Lower lobe of right lung (tissue), 2 donors: ENCODE data around the gene PHF20. TPM values are rescaled to one million over a fixed set of nuclear protein-coding genes. Genes with fewer than 3 reads are reported as not detected.
"Not testable (repeated sequence)": the region's sequence is repeated elsewhere in the genome, so short reads cannot be mapped to it uniquely, and the experiment has no call there.

Experiments
- ATAC-seq, 2 donors: fragments of 200-7000 bp; cut with Tn5 transposase; one replicate each; pipeline ENCODE4 v1.9.1; 2020 to 2022; ENCODE audit warnings: mild to moderate bottlenecking in 2 of 2, moderate library complexity in 2 of 2
- DNase-seq: peaks from one replicate; pipeline ENCODE4 v3.0.0-alpha.2; 2020
- H3K27ac ChIP-seq: fragments of 200-600 bp; one replicate; pipeline ENCODE4 v1.8.0; 2022
- H3K27me3 ChIP-seq: fragments of 200-600 bp; one replicate; pipeline ENCODE4 v1.8.0; 2022; ENCODE audit warnings: low read depth
- H3K36me3 ChIP-seq: fragments of 200-600 bp; one replicate; pipeline ENCODE4 v1.8.0; 2022; ENCODE audit warnings: mild to moderate bottlenecking
- H3K4me1 ChIP-seq: fragments of 200-600 bp; one replicate; pipeline ENCODE4 v1.8.0; 2022
- H3K4me3 ChIP-seq: fragments of 200-600 bp; one replicate; pipeline ENCODE4 v1.8.0; 2022; ENCODE audit warnings: mild to moderate bottlenecking
- H3K9me3 ChIP-seq: fragments of 200-600 bp; one replicate; pipeline ENCODE4 v1.8.0; 2022
- CTCF ChIP-seq: fragments of 200-600 bp; IDR thresholded peaks from one replicate; pipeline ENCODE4 v1.8.0; 2022; ENCODE audit warnings: antibody characterized with exemption, mild to moderate bottlenecking
- intact Hi-C: fragments of 100-400 bp; cut with DNase I; formaldehyde crosslinking; loops from one replicate; pipeline ENCODE4 v1.11.0; 2022
- total RNA-seq: library from RNA; stranded (reverse); fragmentation: NEBNext Ultra II Directional; extraction: Animal tissue kit (Norgen Biotek cat#: 25700); gene quantifications from one replicate; pipeline ENCODE4 v1.2.1, GENCODE V29; 2021
- donor health status: DM: no; HTN: yes; CAD: no; lungs with severe emphysema.

PHF20 gene
- total RNA-seq, 1 donor from 2014 or later, result 47.9 TPM

DNA sequence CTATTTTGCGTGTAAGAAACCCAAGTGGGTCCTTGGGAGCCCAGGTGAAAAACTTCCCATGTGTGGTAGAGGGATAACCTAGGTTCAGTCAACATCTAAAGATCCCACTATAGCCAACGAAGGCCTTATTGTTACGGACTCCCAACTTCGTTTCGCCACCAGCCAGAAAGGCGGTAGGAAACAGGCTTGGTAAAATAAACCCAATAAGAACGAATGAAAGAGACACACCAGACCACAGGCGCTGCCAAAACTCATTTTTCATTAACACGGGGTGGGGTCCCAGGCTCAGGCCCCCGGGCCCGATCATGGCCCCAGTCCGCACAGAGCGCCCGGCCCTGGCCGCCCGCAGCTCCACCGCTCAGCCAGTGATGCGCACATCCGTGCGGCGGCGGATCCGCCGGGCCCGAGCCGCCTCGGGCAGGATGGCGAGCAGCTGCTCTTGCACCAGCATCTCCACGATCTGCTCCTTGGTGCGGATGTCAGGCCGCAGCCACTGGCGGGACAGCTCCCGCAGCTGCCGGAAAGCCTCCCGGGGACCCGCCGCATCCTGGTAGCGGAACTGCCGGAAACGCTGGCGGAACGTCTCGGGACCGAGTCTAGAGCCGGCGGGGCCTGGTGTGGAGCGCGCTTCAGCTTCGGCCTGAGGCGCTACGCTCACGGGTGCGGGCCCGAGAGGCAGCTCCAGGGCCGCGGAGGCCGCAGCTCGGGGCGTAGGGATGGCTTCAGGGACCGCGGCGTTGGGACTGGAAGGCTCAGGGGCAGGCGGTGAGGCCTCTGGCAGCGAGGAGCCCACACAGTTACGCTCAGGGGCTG is 181.8 kb downstream of the PHF20 start:
- ATAC-seq, result peak; percentile 70
- Histone ChIP-seq H3K4me1 (peaks cover 26% of the 10 kb centered on the region), H3K27ac (peak overlapping the region; percentile 98), H3K36me3 (peaks cover 15% of the 10 kb centered on the region), H3K27me3 (no peaks in the 10 kb centered on the region), H3K4me3 (peak overlapping the region; percentile 91), H3K9me3 (no peaks in the 10 kb centered on the region)
- TF ChIP-seq CTCF, result no peak
- intact Hi-C loops, result no loop called here
- DNase-seq, result peak; percentile 76

GRCh38 chr20:35954200-35954906 is 182.5 kb downstream of the PHF20 start, which contains the start of gene SCAND1:
Gene SCAND1 (minus strand): TSS chr20:35954502. CDS start chr20:35954284, 218 bp downstream.
- peak; percentile 98 for TF ChIP-seq CTCF
- ATAC-seq, result peak; percentile 96 to 97

GRCh38 chr20:35954907-35955251 is 183.1 kb downstream of the PHF20 start:
- ATAC-seq (peak; percentile 2 to 14), DNase-seq (no peak)
- H3K27me3 ChIP-seq, result no peaks in the 10 kb centered on the region
- H3K27ac ChIP-seq, result peak overlapping the region; percentile 98
- H3K36me3 ChIP-seq, result peaks cover 7% of the 10 kb centered on the region
- H3K4me1 ChIP-seq, result peaks cover 26% of the 10 kb centered on the region
- TF ChIP-seq CTCF, result no peak
- H3K4me3 ChIP-seq, result peak overlapping the region; percentile 91
- intact Hi-C loops, result no loop called here
- H3K9me3 ChIP-seq, result no peaks in the 10 kb centered on the region

More at GRCh38 chr20:35954200-35954906, 182.5 kb downstream of the PHF20 start, which contains the start of gene SCAND1:
- Histone ChIP-seq H3K4me1 (peaks cover 26% of the 10 kb centered on the region), H3K27ac (peak within 1 kb of the TSS; percentile 98), H3K36me3 (peaks cover 8% of the 10 kb centered on the region), H3K27me3 (no peaks in the 10 kb centered on the region), H3K9me3 (no peaks in the 10 kb centered on the region), H3K4me3 (peak within 1 kb of the TSS; percentile 91)
- intact Hi-C loops, result no loop called here
- DNase-seq, result peak; percentile 97

DNA sequence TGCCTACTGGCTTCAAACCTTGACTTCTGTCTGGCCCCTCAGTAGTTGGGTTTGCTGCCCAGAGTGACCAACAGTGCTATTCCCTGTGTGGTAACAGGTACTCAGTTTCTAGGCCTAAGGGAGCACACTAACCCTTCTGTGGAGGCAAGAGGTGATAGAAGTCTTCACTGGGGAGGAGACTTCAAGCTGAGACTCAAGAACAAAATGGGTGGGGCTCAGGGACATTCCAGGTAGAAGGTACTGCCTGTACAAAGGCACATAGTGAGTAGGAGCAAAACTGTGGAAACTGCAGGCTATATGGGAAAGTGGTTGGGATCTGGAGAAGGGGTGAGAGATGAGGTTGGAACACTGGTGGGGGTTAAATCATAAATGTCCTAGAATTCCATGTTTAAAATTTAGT is 184.8 kb downstream of the PHF20 start:
- no peak for TF ChIP-seq CTCF
- no peaks in the 10 kb centered on the region for H3K27me3 ChIP-seq
- no peak overlapping the region for H3K27ac ChIP-seq
- DNase-seq (no peak), ATAC-seq (no peak)
- intact Hi-C loops, result no loop called here
- peaks cover 7% of the 10 kb centered on the region for H3K36me3 ChIP-seq
- peaks cover 26% of the 10 kb centered on the region for H3K4me1 ChIP-seq
- no peaks in the 10 kb centered on the region for H3K9me3 ChIP-seq
- no peak overlapping the region for H3K4me3 ChIP-seq

DNA sequence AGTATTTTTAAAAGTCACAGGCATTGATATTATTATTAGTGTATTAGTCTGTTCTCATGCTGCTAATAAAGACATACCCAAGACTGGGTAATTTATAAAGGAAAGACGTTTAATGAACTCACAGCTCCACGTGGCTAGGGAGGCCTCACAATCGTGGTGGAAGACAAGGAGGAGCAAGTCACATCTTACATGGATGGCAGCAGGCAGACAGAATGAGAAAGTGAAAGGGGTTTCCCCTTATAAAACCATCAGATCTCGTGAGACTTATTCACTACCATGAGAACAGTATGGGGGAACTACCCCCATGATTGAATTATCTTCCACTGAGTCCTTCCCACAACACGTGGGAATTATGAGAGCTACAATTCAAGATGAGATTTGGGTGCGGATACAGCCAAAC is 187.5 kb downstream of the PHF20 start:
- H3K4me3 ChIP-seq, H3K4me1 ChIP-seq, intact Hi-C loops, DNase-seq, ATAC-seq, H3K27me3 ChIP-seq, H3K9me3 ChIP-seq, H3K36me3 ChIP-seq, H3K27ac ChIP-seq: not testable (repeated sequence)

DNA sequence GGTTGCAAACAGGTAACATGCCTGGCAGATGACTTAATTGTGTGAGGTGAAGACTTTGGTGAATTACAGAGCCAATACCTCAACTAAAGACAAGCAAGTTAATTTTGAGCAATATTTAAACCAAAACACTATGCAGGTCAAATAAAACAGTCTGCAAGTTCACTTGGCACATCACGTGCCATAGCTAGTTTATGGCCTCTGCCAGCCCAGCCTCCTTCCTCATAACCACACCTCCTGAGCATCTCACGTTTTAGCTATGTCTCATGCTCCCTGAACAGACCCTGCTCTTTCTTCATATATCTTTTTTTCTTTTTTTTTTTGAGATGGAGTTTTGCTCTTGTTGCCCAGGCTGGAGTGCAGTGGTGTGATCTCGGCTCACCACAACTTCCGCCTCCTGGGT is 192.1 kb downstream of the PHF20 start:
- no peaks in the 10 kb centered on the region for H3K9me3 ChIP-seq
- H3K4me3 ChIP-seq, result no peak overlapping the region
- intact Hi-C loops, result no loop called here
- no peak for ATAC-seq
- no peak for TF ChIP-seq CTCF
- H3K36me3 ChIP-seq, result no peaks in the 10 kb centered on the region
- H3K27ac ChIP-seq, result no peak overlapping the region
- no peaks in the 10 kb centered on the region for H3K4me1 ChIP-seq
- H3K27me3 ChIP-seq, result no peaks in the 10 kb centered on the region
- no peak for DNase-seq
